GM12892 (cell line): ENCODE data around the gene ACP4.

Experiments used
- POLR2A ChIP-seq: IDR thresholded peaks from 2 replicates; pipeline ENCODE4 v1.6.1; 2011; ENCODE audit warnings: low read depth, low read length, control low read depth
- POLR2AphosphoS5 ChIP-seq: IDR thresholded peaks from 2 replicates; pipeline ENCODE4 v1.6.1; 2011; ENCODE audit warnings: low read depth, low read length, control low read depth
- TAF1 ChIP-seq: IDR thresholded peaks from 2 replicates; pipeline ENCODE4 v1.6.1; 2011; ENCODE audit warnings: low read depth, mild to moderate bottlenecking, control low read depth, low read length, borderline replicate concordance

DNA sequence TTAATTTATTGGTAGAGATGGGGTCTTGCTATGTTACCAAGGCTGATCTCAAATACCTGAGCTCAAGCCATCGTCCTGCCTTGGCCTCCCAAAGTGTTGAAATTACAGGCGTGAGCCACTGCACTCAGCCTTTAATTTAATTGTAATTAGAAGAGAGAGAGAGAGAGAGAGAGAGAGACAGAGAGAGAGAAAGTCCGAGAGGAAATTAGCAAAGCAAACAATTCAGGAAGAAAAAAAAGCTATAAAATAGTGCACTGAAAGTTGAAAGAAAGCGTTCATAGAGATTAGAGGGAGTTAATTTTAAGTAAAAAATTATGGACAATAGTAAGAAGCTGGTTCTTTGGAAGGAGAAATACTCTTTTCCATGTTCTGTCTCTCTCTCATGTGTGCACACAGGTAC, 13.0 kb upstream of the ACP4 start:
- TF ChIP-seq POLR2A (no peak), POLR2AphosphoS5 (no peak), TAF1 (no peak)
